HL-60/S4 (cell line): ENCODE results near the gene MYO16.

Experiments
- in situ Hi-C: fragments of 300-500 bp; cut with MboI; formaldehyde crosslinking; loops from 2 replicates; pipeline ENCODE4 v1.14.3; 2022; ENCODE audit warnings: low sequenced_read_pairs

Gene MYO16

GRCh38 chr13:108662528-108662927 lies 33.1 kb downstream of the MYO16 start:
- in situ Hi-C loops, result no loop called here

GRCh38 chr13:108663710-108664109 lies 34.3 kb downstream of the MYO16 start:
- in situ Hi-C loops, result no loop called here

GRCh38 chr13:108667205-108667604 lies 37.8 kb downstream of the MYO16 start:
- in situ Hi-C loops, result no loop called here

GRCh38 chr13:108669381-108669780 lies 40.0 kb downstream of the MYO16 start:
- in situ Hi-C loops, result no loop called here

GRCh38 chr13:108674346-108674745 lies 44.9 kb downstream of the MYO16 start:
- in situ Hi-C loops, result no loop called here

- in situ Hi-C loops, result no loop called here
These were observed 45.4 kb downstream of the MYO16 start for GRCh38 chr13:108674771-108675170.

GRCh38 chr13:108676620-108677019 lies 47.2 kb downstream of the MYO16 start:
- in situ Hi-C loops, result no loop called here

- in situ Hi-C loops, result no loop called here
These were observed 48.4 kb downstream of the MYO16 start for GRCh38 chr13:108677806-108678205.

GRCh38 chr13:108680011-108680410 lies 50.6 kb downstream of the MYO16 start:
- in situ Hi-C loops, result no loop called here

GRCh38 chr13:108681986-108682575 lies 52.7 kb downstream of the MYO16 start:
- in situ Hi-C loops, result no loop called here

- in situ Hi-C loops, result no loop called here
These were observed 53.3 kb downstream of the MYO16 start for GRCh38 chr13:108682714-108683113.

- in situ Hi-C loops, result no loop called here
These were observed 56.6 kb downstream of the MYO16 start for GRCh38 chr13:108686027-108686426.

- in situ Hi-C loops, result no loop called here
These were observed 61.3 kb downstream of the MYO16 start for GRCh38 chr13:108690726-108691125.

- in situ Hi-C loops, result no loop called here
These were observed 71.2 kb downstream of the MYO16 start for GRCh38 chr13:108700422-108701170.

GRCh38 chr13:108702171-108702570 lies 72.8 kb downstream of the MYO16 start:
- in situ Hi-C loops, result no loop called here

- in situ Hi-C loops, result no loop called here
These were observed 75.6 kb downstream of the MYO16 start for GRCh38 chr13:108705031-108705430.

GRCh38 chr13:108707584-108707983 lies 78.2 kb downstream of the MYO16 start:
- in situ Hi-C loops, result no loop called here

- in situ Hi-C loops, result no loop called here
These were observed 79.5 kb downstream of the MYO16 start for GRCh38 chr13:108708921-108709320.

GRCh38 chr13:108711386-108711785 lies 82.0 kb downstream of the MYO16 start:
- in situ Hi-C loops, result no loop called here

GRCh38 chr13:108725471-108725870 lies 96.1 kb downstream of the MYO16 start:
- in situ Hi-C loops, result no loop called here

- in situ Hi-C loops, result no loop called here
These were observed 99.0 kb downstream of the MYO16 start for GRCh38 chr13:108728370-108728769.

GRCh38 chr13:108733022-108733560 lies 103.7 kb downstream of the MYO16 start:
- in situ Hi-C loops, result no loop called here
